Sigmoid colon (tissue), 7 donors: Measurements from ENCODE around the gene CCT6A. TPM values are rescaled to one million over a fixed set of nuclear protein-coding genes. Genes with fewer than 3 reads are reported as not detected.
"Not testable (repeated sequence)": the region's sequence is repeated elsewhere in the genome, so short reads cannot be mapped to it uniquely, and the experiment has no call there.

ENCODE experiments used
- DNase-seq: peaks from one replicate; pipeline ENCODE4 v3.0.0-alpha.2; 2019
- H3K27ac ChIP-seq, 4 donors: fragments of 200-600 bp; sonication (generic); one replicate each; pipeline ENCODE4 v1.5.1; 2016 to 2019; ENCODE audit warnings: mild to moderate bottlenecking in 1 of 4
- H3K27me3 ChIP-seq, 3 donors: fragments of 200-600 bp; sonication (generic); one replicate each; pipeline ENCODE4 v1.5.1; 2019; ENCODE audit warnings: mild to moderate bottlenecking in 1 of 3
- H3K36me3 ChIP-seq, 4 donors: fragments of 200-600 bp; sonication (generic); one replicate each; pipeline ENCODE4 v1.5.1; 2016 to 2019
- H3K4me1 ChIP-seq, 4 donors: fragments of 200-600 bp; sonication (generic); one replicate each; pipeline ENCODE4 v1.5.1; 2017 to 2019
- H3K4me3 ChIP-seq, 4 donors: fragments of 200-600 bp; sonication (generic); one replicate each; pipeline ENCODE4 v1.5.1; 2017 to 2019; ENCODE audit warnings: mild to moderate bottlenecking in 2 of 4, moderate library complexity in 1 of 4
- H3K9me3 ChIP-seq, 4 donors: fragments of 200-600 bp in 3 of 4; sonication (generic) in 3 of 4; one replicate each; pipeline versions ENCODE4 v1.5.1 to v1.6.1; 2013 to 2019
- EP300 ChIP-seq, 4 donors: sonication (generic); formaldehyde crosslinking; IDR thresholded peaks; one replicate each; pipeline ENCODE4 v1.6.1; 2017; ENCODE audit warnings: antibody characterized with exemption in 4 of 4
- POLR2A ChIP-seq, 2 donors: fragments of 450-650 bp; IDR thresholded peaks; one replicate each; pipeline ENCODE4 v1.6.1; 2016; ENCODE audit warnings: antibody characterized with exemption in 2 of 2, mild to moderate bottlenecking in 2 of 2, moderate library complexity in 2 of 2
- POLR2AphosphoS5 ChIP-seq, 4 donors: sonication (generic); formaldehyde crosslinking; IDR thresholded peaks; one replicate each; pipeline ENCODE4 v1.6.1; 2017; ENCODE audit warnings: antibody characterized with exemption in 4 of 4
- WGBS, 2 donors: extraction: QIAGEN DNeasy Blood & Tissue Kit; methylation state at CpG; one replicate each; pipeline ENCODE4 v1.1.7; 2013; 5-methylcytosine and 5-hydroxymethylcytosine counted together
- intact Hi-C: fragments of 100-400 bp; cut with DNase I; formaldehyde crosslinking; loops from one replicate; pipeline ENCODE4 v1.15.1; 2023
- polyA plus RNA-seq, 3 donors: library from polyadenylated mRNA; stranded (reverse); fragments of 200-250 nt; gene quantifications; one replicate each; pipeline ENCODE4 v1.2.3, GENCODE V29; 2013
- total RNA-seq, 4 donors: library from RNA; depleted of rRNA; stranded (reverse); fragments of >200 nt; gene quantifications; one replicate each; pipeline ENCODE4 v1.1.0, GENCODE V29; 2016
- TF ChIP-seq, protein P1 (sequence below), 4 experiments: fragments of 450-650 bp in 3 of 4; fragments of 200-600 bp in 1 of 4; IDR thresholded peaks; one replicate each; pipeline ENCODE4 v1.5.1; 2016 to 2019; ENCODE audit warnings: antibody characterized with exemption in 4 of 4, mild to moderate bottlenecking in 3 of 4, moderate library complexity in 2 of 4
- donor health status: healthy with polysubstance abuse.
- donor health status: Bipolar disorder and iron deficiency.
- donor health status: healthy.

Gene CCT6A
- total and polyA plus RNA-seq, 7 donors = 52.9 to 114 (median 85.4) TPM

DNA sequence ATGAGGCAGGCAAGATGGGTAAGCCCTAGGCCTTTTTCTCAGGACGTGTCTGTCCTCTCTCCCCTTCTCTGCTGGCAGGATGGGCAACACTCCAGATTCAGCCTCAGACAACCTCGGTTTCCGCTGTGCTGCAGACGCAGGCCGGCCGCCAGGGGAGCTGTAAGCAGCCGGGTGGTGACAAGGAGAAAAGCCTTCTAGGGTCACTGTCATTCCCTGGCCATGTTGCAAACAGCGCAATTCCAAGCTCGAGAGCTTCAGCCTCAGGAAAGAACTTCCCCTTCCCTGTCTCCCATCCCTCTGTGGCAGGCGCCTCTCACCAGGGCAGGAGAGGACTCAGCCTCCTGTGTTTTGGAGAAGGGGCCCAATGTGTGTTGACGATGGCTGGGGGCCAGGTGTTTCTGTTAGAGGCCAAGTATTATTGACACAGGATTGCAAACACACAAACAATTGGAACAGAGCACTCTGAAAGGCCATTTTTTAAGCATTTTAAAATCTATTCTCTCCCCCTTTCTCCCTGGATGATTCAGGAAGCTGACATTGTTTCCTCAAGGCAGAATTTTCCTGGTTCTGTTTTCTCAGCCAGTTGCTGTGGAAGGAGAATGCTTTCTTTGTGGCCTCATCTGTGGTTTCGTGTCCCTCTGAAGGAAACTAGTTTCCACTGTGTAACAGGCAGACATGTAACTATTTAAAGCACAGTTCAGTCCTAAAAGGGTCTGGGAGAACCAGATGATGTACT is 28.1 kb downstream of the CCT6A start:
- intact Hi-C loops = loop anchor here (2.0 kb wide), 1 partner anchor 27 kb away; the partner anchor contains the start of gene CHCHD2
- Histone ChIP-seq H3K27me3 (no peaks in the 10 kb centered on the region), H3K4me1 (peaks cover 0 to 38% (median 36%) of the 10 kb centered on the region in 4 donors), H3K4me3 (no peak overlapping the region), H3K27ac (peak overlapping the region; percentile 70 to 86 (median 82)), H3K36me3 (peaks cover 0 to 36% (median 10%) of the 10 kb centered on the region in 4 donors), H3K9me3 (no peaks in the 10 kb centered on the region)
- no peak for TF ChIP-seq POLR2A (IDR thresholded peaks at IDR 0.05)
- no peak for TF ChIP-seq EP300 (IDR thresholded peaks at IDR 0.05)
- TF ChIP-seq, protein P1, sequence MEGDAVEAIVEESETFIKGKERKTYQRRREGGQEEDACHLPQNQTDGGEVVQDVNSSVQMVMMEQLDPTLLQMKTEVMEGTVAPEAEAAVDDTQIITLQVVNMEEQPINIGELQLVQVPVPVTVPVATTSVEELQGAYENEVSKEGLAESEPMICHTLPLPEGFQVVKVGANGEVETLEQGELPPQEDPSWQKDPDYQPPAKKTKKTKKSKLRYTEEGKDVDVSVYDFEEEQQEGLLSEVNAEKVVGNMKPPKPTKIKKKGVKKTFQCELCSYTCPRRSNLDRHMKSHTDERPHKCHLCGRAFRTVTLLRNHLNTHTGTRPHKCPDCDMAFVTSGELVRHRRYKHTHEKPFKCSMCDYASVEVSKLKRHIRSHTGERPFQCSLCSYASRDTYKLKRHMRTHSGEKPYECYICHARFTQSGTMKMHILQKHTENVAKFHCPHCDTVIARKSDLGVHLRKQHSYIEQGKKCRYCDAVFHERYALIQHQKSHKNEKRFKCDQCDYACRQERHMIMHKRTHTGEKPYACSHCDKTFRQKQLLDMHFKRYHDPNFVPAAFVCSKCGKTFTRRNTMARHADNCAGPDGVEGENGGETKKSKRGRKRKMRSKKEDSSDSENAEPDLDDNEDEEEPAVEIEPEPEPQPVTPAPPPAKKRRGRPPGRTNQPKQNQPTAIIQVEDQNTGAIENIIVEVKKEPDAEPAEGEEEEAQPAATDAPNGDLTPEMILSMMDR (IDR thresholded peaks at IDR 0.05) = peak; percentile 69 to 80 (median 76)
- peak in 3 of 4 donors; percentile 53 to 67 (median 58) for TF ChIP-seq POLR2AphosphoS5 (IDR thresholded peaks at IDR 0.05)
- 63 to 70% methylated on average over 12 of the region's 12 CpGs for WGBS, 2 donors
- DNase-seq = peak; percentile 94

DNA sequence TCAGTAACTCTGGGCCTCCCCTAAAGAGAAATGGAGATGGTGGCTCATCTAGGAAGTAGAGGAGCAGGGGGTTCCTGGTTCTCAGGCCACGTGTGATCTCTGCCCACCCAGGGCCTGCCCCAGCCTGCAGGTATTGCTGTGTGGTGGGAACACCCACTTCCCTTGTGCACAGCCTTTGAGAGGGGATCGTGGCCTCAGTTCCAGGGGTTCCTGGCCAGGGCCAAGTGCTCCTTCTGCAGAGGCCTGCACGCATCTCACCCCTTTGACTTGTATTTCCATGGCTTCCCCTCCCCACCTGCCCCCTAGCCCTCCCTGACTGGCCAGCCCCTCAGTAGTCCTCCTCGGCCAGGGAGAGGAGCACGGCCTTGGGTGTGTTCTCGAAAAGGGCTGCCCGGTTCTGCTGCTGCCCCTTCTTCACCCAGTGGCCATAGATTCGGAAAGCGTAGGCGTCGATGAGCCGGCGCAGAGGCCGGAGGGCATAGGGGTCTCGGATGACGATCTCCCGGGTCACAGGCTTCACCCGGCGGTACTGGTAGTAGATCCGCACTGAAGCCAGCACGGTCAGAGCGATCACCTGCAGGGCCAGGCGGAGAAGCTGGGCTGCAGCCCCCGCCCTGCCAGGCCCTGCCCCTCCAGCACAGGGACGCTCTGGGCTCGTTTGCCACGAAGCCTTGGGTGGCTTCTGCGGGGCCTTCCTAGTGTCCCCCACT is 29.3 kb downstream of the CCT6A start:
- Histone ChIP-seq H3K27ac (peak overlapping the region in 3 of 4 donors; percentile 79 to 86 (median 84)), H3K4me1 (peaks cover 0 to 36% (median 33%) of the 10 kb centered on the region in 4 donors), H3K36me3 (peaks cover 0 to 46% (median 10%) of the 10 kb centered on the region in 4 donors)
- intact Hi-C loops, H3K27me3 ChIP-seq, H3K4me3 ChIP-seq, DNase-seq, H3K9me3 ChIP-seq: not testable (repeated sequence)
- 95 to 96% methylated on average over 28 of the region's 28 CpGs for WGBS, 2 donors

DNA sequence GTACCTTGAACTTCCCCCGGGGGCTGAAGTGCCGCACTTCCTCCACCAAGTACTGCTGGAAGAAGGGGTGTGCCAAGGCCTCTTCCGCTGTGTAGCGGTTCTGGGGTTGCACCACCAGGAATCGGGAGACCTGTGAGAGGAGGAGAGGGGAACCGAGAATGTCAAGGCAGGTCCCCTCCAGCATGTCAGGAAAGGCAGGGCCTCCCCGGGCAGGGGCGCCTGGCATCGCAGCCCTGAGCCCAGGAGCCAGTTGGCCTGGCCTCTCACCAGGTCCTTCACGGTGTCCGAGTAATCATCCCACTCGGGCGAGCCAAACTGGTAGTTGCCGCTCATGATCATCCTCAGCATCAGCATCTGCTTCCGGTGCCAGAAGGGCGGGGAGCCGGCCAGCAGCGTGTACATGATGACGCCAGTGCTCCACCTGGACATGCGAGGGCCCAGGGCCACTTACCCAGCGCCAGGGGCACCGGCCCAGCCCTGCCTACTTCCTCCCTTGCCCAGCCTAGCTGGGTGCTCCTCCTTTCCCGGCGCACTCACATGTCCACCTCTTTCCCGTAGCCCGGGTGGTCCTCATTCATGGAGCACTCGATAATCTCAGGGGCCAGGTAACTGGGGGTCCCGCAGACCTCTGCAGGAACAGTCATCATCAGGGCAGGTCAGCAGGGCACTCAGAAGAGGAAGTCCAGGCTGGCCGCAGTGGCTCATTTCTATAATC is 30.2 kb downstream of the CCT6A start:
- DNase-seq = peak; percentile 64
- WGBS, 2 donors = 94 to 96% methylated on average over 29 of the region's 29 CpGs
- Histone ChIP-seq H3K27me3 (no peaks in the 10 kb centered on the region), H3K27ac (peak overlapping the region in 1 of 4 donors; percentile 86), H3K4me3 (no peak overlapping the region), H3K4me1 (peaks cover 0 to 36% (median 33%) of the 10 kb centered on the region in 4 donors), H3K9me3 (no peaks in the 10 kb centered on the region), H3K36me3 (peaks cover 4 to 49% (median 10%) of the 10 kb centered on the region in 4 donors)
- TF ChIP-seq, protein P1 (IDR thresholded peaks at IDR 0.05) = no peak
- TF ChIP-seq POLR2AphosphoS5 (IDR thresholded peaks at IDR 0.05) (no peak), EP300 (IDR thresholded peaks at IDR 0.05) (no peak), POLR2A (IDR thresholded peaks at IDR 0.05) (no peak)
- intact Hi-C loops = no loop called here

DNA sequence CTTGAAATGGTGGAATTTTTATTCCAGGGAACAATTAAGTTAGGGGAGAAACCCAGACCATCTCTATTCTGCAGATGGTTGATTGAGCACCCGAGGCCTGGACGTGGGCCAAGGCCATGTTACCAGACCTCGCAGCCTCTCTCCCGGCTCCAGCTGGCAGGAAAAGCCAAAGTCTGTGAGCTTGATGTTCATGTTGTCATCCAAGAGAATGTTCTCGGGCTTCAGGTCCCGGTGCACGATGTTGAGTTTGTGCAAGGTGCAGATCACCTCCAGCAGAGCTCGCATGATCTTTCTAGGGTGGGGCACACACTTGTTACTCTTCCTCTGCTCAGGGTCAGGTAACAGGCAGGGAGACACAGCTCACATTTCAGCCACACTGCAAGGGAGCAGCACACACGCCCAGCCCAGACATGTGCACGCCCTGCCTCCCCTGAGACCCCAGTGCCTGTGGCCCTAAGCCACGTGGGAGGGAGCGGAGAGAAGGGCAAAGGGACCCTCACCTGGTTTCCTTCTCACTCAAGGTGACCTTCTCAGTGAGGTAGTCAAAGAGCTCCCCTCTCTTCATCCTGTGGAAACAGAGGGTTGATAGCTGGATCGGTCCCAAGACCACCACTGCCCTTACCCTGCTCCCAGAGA is 31.7 kb downstream of the CCT6A start:
- Histone ChIP-seq H3K4me1 (peaks cover 0 to 36% (median 33%) of the 10 kb centered on the region in 4 donors), H3K4me3 (no peak overlapping the region), H3K9me3 (no peaks in the 10 kb centered on the region), H3K27ac (peak overlapping the region in 3 of 4 donors; percentile 42 to 61 (median 44)), H3K36me3 (peaks cover 0 to 49% (median 7%) of the 10 kb centered on the region in 4 donors), H3K27me3 (no peaks in the 10 kb centered on the region)
- peak; percentile 79 for DNase-seq
- intact Hi-C loops = no loop called here
- WGBS, 2 donors = 51 to 70% methylated on average over 13 of the region's 13 CpGs
- TF ChIP-seq, protein P1 (IDR thresholded peaks at IDR 0.05) = no peak
- no peak for TF ChIP-seq EP300 (IDR thresholded peaks at IDR 0.05)
- TF ChIP-seq POLR2AphosphoS5 (IDR thresholded peaks at IDR 0.05) = no peak
- no peak for TF ChIP-seq POLR2A (IDR thresholded peaks at IDR 0.05)
